GM12874 (cell line): ENCODE measurements around the gene TIGD4.

Experiments used
- TF ChIP-seq, protein P1 (sequence below): IDR thresholded peaks from 2 replicates; pipeline ENCODE4 v1.5.1; 2011; ENCODE audit warnings: low read depth, mild to moderate bottlenecking, control low read depth, low read length, moderate library complexity; ENCODE audit not compliant: insufficient read depth

The TIGD4 gene

DNA sequence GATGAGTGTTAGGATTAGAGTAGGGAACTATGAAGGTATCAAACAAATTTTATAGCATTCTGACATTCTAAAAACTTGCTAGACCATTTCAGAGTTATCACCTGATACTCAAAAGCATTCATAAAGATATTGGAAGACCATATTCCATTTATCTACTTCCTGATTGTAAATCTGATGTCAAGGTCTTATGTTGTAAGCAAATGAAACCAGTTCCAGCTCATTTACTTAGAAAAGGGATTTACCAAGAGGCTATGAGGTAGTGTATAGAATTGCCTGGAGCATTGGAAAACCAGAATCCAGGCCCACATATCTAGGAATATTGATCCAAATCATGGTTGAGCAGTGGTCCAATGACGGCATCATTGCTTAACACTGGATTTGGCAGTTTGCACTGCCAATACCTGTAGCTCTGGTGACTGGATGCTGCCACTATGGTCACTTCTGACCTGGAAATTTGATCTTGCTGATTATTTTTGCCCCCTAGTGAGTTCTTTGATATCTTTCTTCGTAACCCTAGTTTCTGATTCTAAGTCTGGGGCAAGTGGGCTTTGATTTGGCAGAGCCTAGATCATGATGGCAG lies 25.6 kb upstream of the TIGD4 start:
- TF ChIP-seq, protein P1, sequence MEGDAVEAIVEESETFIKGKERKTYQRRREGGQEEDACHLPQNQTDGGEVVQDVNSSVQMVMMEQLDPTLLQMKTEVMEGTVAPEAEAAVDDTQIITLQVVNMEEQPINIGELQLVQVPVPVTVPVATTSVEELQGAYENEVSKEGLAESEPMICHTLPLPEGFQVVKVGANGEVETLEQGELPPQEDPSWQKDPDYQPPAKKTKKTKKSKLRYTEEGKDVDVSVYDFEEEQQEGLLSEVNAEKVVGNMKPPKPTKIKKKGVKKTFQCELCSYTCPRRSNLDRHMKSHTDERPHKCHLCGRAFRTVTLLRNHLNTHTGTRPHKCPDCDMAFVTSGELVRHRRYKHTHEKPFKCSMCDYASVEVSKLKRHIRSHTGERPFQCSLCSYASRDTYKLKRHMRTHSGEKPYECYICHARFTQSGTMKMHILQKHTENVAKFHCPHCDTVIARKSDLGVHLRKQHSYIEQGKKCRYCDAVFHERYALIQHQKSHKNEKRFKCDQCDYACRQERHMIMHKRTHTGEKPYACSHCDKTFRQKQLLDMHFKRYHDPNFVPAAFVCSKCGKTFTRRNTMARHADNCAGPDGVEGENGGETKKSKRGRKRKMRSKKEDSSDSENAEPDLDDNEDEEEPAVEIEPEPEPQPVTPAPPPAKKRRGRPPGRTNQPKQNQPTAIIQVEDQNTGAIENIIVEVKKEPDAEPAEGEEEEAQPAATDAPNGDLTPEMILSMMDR, result no peak

DNA sequence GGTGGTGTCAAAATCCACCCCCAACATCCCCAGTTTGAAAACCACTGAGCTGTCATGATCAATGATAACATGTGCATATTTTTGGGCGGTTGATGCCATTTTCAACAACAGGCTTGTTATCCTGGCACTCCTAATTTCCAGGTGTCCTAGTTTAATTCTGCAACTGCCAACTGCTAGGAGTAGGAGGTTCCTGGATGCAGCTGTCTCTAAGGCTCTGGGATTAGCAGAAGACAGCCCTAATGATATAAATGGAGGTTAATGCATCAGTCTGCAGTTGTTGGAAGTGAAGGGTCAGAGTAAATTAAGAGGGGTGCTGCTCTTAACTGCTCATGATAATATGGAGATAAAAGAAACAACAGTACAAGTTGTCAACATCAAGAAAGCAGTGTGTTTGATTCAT lies 24.0 kb upstream of the TIGD4 start:
- TF ChIP-seq, protein P1, result no peak

DNA sequence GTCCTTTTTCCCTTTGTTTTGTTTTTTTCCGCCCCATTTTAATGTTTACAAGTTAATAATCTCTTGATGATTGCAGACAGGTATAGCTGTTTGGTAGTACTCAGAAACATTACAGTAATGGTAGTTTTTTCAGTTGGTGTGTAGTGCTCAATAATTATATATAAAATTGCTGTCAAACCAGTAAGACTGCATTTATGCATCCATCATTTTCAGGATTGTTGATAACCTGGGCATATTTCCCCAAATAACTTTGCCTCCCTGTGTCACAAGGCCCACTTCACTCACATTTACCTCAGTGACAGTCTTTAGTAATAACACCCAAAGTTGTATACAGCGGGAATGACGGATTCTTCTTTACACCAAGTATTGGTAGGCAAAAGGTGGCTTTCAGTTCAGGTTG lies 16.4 kb upstream of the TIGD4 start:
- TF ChIP-seq, protein P1, result no peak

DNA sequence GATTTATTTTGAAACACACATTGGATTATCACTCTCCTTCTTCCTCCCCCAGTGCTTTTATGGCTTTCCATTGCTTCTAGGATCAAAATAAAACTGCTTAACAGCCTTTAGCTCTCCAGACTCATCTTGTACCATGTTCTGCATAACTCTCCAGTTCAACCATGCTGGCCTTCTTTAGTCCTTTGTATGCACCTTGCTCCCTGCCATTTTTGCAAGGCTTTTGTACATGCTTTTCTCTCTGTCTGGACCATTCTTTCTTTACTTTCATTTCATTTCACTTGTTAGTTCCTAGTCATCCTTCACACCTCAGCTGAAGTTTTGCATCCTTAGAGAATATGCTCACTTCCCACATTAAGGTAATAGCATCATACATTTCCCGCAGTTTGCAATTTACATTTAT lies 7.1 kb upstream of the TIGD4 start:
- TF ChIP-seq, protein P1, result no peak

DNA sequence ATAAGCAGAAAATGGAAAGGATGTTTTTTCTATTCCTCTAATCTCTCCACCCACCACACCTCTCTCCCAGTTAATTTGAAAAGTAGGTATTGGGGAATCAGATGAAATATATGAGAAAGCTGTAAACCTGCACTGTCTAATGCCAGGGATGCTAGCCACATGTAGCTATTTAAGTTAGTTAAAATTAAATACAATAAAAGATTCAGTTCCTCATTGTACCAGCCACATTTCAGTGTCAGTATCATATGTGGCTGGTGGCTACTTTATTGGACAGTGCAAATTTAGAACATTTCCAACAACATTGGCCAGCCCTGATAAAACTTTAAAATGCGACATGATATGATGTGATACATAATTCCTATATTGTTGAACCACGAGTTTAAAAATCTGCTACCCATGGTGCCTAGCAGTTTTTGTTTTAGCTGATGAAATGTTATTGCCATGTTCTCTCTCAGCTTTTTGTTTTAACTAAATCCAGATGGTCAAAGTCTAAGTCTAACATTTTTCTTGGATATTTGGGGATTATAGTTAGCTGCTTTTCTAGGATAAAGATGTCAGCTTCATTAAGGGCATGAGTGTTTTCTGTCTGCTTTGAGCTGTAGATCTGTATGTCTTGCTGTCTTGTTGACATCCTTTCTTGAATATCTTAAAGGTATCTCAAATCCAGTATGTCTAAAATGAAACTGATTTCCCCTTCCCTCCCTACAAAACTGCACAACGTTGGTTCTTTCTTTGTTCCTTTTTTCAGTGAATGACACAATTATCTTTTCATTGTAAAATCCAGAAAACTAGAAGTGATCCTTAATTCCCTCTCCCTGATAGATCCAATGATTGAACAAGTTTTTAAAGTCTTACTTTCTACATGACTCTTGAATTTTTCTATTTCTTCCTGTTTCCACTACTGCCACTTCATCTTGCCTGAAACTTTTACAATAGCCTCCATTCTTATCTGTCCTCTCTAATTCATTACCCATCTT lies 6.4 kb upstream of the TIGD4 start:
- TF ChIP-seq, protein P1, result no peak

DNA sequence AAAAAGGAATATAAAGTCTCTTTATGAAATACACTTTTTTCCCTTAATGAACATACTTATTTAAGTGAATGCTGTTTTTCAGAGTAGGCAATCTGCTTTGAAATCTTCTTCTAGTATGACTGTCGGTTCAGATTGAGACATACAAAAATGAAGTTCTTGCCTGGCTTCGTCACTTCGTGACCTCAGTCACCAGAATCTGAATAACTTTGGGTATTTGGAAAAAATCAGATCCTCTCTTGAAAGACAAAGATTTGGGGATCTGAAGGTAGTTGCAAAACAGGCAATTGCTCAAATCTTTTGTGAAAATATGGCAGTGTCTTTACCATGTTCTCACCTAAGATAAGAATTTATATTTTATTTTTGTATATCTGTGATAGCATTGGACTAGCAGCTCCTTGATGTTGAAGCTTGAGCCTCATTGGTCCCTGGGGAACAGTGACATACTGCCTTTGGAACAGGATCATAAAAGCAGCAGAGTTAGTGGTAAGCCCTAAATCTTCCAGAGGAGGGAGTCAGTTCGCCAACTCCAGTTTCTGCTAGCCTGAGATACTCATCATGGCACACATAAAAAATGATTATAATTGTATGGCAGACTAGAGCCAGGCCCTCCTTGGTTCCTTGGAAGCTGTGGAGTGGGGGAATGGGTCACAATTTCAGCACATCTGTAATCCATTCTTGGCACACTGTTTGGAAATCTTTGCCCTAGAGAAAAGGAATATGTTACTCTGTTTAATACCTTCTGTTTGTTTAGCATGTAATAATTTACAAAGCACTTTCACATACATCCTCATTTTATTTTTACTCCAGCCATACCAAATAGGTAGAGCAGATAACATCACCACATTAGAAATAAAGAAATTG lies 5.2 kb upstream of the TIGD4 start:
- TF ChIP-seq, protein P1, result no peak
